H1 (cell line): ENCODE measurements around the gene GSKIP. TPM values are rescaled to one million over a fixed set of nuclear protein-coding genes. Genes with fewer than 3 reads are reported as not detected.

ENCODE experiments used
- CTCF ChIA-PET: fragments of 300-600 bp; sonication (Branson Sonifier 250); formaldehyde crosslinking; loops from one replicate; lab custom pipeline; 2021; ENCODE audit not compliant: partially characterized antibody; lab: Charles Lee
- POLR2A ChIA-PET: fragments of 300-600 bp; sonication (Branson Sonifier 250); formaldehyde crosslinking; loops from one replicate; lab custom pipeline; 2021; ENCODE audit warnings: inconsistent platforms; ENCODE audit not compliant: partially characterized antibody; lab: Charles Lee
- DNase-seq, 2 experiments: peaks; one replicate each; pipeline versions ENCODE4 v3.0.0 to v3.0.0-alpha.2; 2010 to 2022; ENCODE audit warnings: low spot score in 2 of 2, low read depth in 1 of 2, mixed read lengths in 1 of 2
- FAIRE-seq: peaks from 2 replicates; lab custom pipeline; 2011; peaks lifted over from hg19 to GRCh38; lab: Jason Lieb, UNC
- H2AFZ ChIP-seq: 2 replicates; pipeline ENCODE4 v1.8.1; 2012; ENCODE audit warnings: low read length, inconsistent platforms
- H2AK5ac ChIP-seq: 2 replicates; pipeline ENCODE4 v1.6.1; 2013; ENCODE audit warnings: low read depth, low read length
- H2BK120ac ChIP-seq: replicated peaks from 2 replicates; pipeline ENCODE3; 2013; ENCODE audit warnings: low read depth, low read length, inconsistent platforms
- H2BK12ac ChIP-seq: 2 replicates; pipeline ENCODE4 v1.6.1; 2013; ENCODE audit warnings: low read depth, low read length
- H2BK15ac ChIP-seq: 2 replicates; pipeline ENCODE4 v1.6.1; 2013; ENCODE audit warnings: low read length
- H2BK20ac ChIP-seq: 2 replicates; pipeline ENCODE4 v1.6.1; 2013; ENCODE audit warnings: low read length
- H2BK5ac ChIP-seq: 2 replicates; pipeline ENCODE4 v1.6.1; 2013; ENCODE audit warnings: low read depth, low read length
- H3K14ac ChIP-seq: 2 replicates; pipeline ENCODE4 v1.6.1; 2013; ENCODE audit warnings: inconsistent platforms; ENCODE audit not compliant: insufficient read length
- H3K18ac ChIP-seq: 2 replicates; pipeline ENCODE4 v1.6.1; 2013; ENCODE audit warnings: low read length; ENCODE audit errors: extremely low read depth
- H3K23ac ChIP-seq: 2 replicates; pipeline ENCODE4 v1.6.1; 2013; ENCODE audit warnings: inconsistent platforms; ENCODE audit not compliant: insufficient read length
- H3K23me2 ChIP-seq: 2 replicates; pipeline ENCODE4 v1.6.1; 2013; ENCODE audit warnings: low read depth, low read length
- H3K27ac ChIP-seq: 2 replicates; pipeline ENCODE4 v1.6.1; 2011; ENCODE audit warnings: low read depth, low read length, inconsistent platforms
- H3K27me3 ChIP-seq, 4 experiments: replicated peaks in 1 of 4; 1 replicate in 1 of 4; 2 replicates in 3 of 4; pipeline versions ENCODE4 v1.6.1 to v1.8.1; 2011 to 2013; ENCODE audit warnings: low read length in 3 of 4, mild to moderate bottlenecking in 3 of 4, inconsistent platforms in 2 of 4, mixed read lengths in 2 of 4, moderate library complexity in 1 of 4; ENCODE audit not compliant: control insufficient read depth in 3 of 4, insufficient read depth in 3 of 4; ENCODE audit errors: extremely low read depth in 1 of 4
- H3K36me3 ChIP-seq, 4 experiments: 2 replicates each; pipeline versions ENCODE4 v1.6.1 to v1.8.1; 2011 to 2013; ENCODE audit warnings: mild to moderate bottlenecking in 4 of 4, low read length in 3 of 4, moderate library complexity in 2 of 4, control low read depth in 1 of 4, inconsistent platforms in 1 of 4; ENCODE audit not compliant: insufficient read depth in 4 of 4, control insufficient read depth in 2 of 4
- H3K4ac ChIP-seq: replicated peaks from 2 replicates; pipeline ENCODE3; 2013; ENCODE audit warnings: low read length, low read depth, mixed read lengths, inconsistent platforms; ENCODE audit not compliant: insufficient read length
- H3K4me1 ChIP-seq, 4 experiments: replicated peaks in 1 of 4; 1 replicate in 1 of 4; 2 replicates in 3 of 4; pipeline versions ENCODE4 v1.6.1 to v1.8.1; 2011 to 2013; ENCODE audit warnings: low read length in 3 of 4, inconsistent platforms in 2 of 4, mixed read lengths in 1 of 4; ENCODE audit not compliant: insufficient read depth in 4 of 4, control insufficient read depth in 3 of 4
- H3K4me2 ChIP-seq, 2 experiments: 2 replicates each; pipeline versions ENCODE4 v1.6.1 to v1.8.1; 2011 to 2013; ENCODE audit warnings: low read depth in 2 of 2, low read length in 2 of 2, control low read depth in 1 of 2, inconsistent platforms in 1 of 2, mild to moderate bottlenecking in 1 of 2; ENCODE audit not compliant: insufficient read depth in 1 of 2
- H3K4me3 ChIP-seq, 4 experiments: fragments of 200-600, 300-600 bp in 1 of 4; sonication (generic), shearing (Covaris generic), sonication (Bioruptor Twin) in 1 of 4; 2 replicates each; pipeline versions ENCODE4 v1.5.1 to v1.8.1; 2011 to 2016; ENCODE audit warnings: low read length in 4 of 4, low read depth in 3 of 4, control low read depth in 2 of 4, inconsistent platforms in 2 of 4, mild to moderate bottlenecking in 2 of 4, mixed read lengths in 1 of 4, moderate library complexity in 1 of 4; ENCODE audit not compliant: insufficient read depth in 2 of 4; ENCODE audit errors: extremely low read depth in 1 of 4
- H3K56ac ChIP-seq: replicated peaks from 2 replicates; pipeline ENCODE3; 2013; ENCODE audit warnings: low read depth, mild to moderate bottlenecking, mixed read lengths, low read length, inconsistent platforms; ENCODE audit not compliant: insufficient read length
- H3K79me1 ChIP-seq: 2 replicates; pipeline ENCODE4 v1.6.1; 2013; ENCODE audit warnings: low read depth, low read length, control low read depth
- H3K79me2 ChIP-seq, 2 experiments: 2 replicates each; pipeline versions ENCODE4 v1.6.1 to v1.8.1; 2012 to 2013; ENCODE audit warnings: low read length in 2 of 2, mild to moderate bottlenecking in 2 of 2, inconsistent platforms in 1 of 2; ENCODE audit not compliant: insufficient read depth in 2 of 2, control insufficient read depth in 1 of 2
- H3K9ac ChIP-seq, 4 experiments: replicated peaks in 1 of 4; 1 replicate in 1 of 4; 2 replicates in 3 of 4; pipeline versions ENCODE4 v1.6.1 to v1.8.1; 2011 to 2013; ENCODE audit warnings: low read depth in 3 of 4, low read length in 3 of 4, control low read depth in 2 of 4, mild to moderate bottlenecking in 2 of 4, moderate library complexity in 2 of 4, inconsistent platforms in 1 of 4; ENCODE audit errors: extremely low read depth in 1 of 4
- H3K9me3 ChIP-seq, 2 experiments: 2 replicates each; pipeline versions ENCODE4 v1.6.1 to v1.8.1; 2012 to 2013; ENCODE audit warnings: mild to moderate bottlenecking in 2 of 2, moderate library complexity in 2 of 2, control low read depth in 1 of 2, inconsistent platforms in 1 of 2, low read depth in 1 of 2, low read length in 1 of 2, mixed read lengths in 1 of 2; ENCODE audit not compliant: insufficient read depth in 2 of 2
- H4K20me1 ChIP-seq, 2 experiments: replicated peaks in 1 of 2; 2 replicates each; pipeline versions ENCODE3 to v1.8.1; 2011 to 2013; ENCODE audit warnings: inconsistent platforms in 2 of 2, low read length in 2 of 2, mild to moderate bottlenecking in 1 of 2; ENCODE audit not compliant: insufficient read depth in 2 of 2, control insufficient read depth in 1 of 2
- H4K5ac ChIP-seq: 2 replicates; pipeline ENCODE4 v1.6.1; 2013; ENCODE audit warnings: low read length, low read depth, mixed read lengths, inconsistent platforms; ENCODE audit not compliant: insufficient read length
- H4K8ac ChIP-seq: 2 replicates; pipeline ENCODE4 v1.8.0; 2013; ENCODE audit warnings: mild to moderate bottlenecking, moderate library complexity, low read length, inconsistent platforms; ENCODE audit not compliant: insufficient read depth; ENCODE audit errors: extremely low read depth
- H4K91ac ChIP-seq: replicated peaks from 2 replicates; pipeline ENCODE3; 2013; ENCODE audit warnings: low read length, mixed read lengths, inconsistent platforms; ENCODE audit not compliant: insufficient read length
- BACH1 ChIP-seq: IDR thresholded peaks from 2 replicates; pipeline ENCODE4 v1.6.1; 2012; ENCODE audit warnings: low read length, improper control_type of control experiment
- KDM4A ChIP-seq: IDR thresholded peaks from one replicate; pipeline ENCODE4 v1.7.1; 2012; ENCODE audit warnings: low read depth, mild to moderate bottlenecking, moderate library complexity, low read length, inconsistent platforms; ENCODE audit not compliant: severe bottlenecking
- POU5F1 ChIP-seq: IDR thresholded peaks from 2 replicates; pipeline ENCODE4 v1.6.1; 2011; ENCODE audit warnings: low read depth, mild to moderate bottlenecking, low read length, moderate library complexity
- RAD21 ChIP-seq, 2 experiments: IDR thresholded peaks in 1 of 2; conservative IDR thresholded peaks in 1 of 2; 2 replicates each; pipeline ENCODE4 v1.6.1; 2011; ENCODE audit warnings: low read depth in 2 of 2, low read length in 2 of 2, improper control_type of control experiment in 1 of 2, inconsistent platforms in 1 of 2, mild to moderate bottlenecking in 1 of 2, moderate library complexity in 1 of 2
- WGBS, 2 experiments: shearing (Covaris generic) in 1 of 2; methylation state at CpG; one replicate each; pipeline versions ENCODE4 v1.1.6 to v1.1.7; 2013 to 2015; ENCODE audit warnings: low lambda C conversion rate in 2 of 2, mixed read lengths in 2 of 2, inconsistent platforms in 1 of 2, low coverage in 1 of 2, missing lambda C conversion rate in 1 of 2; ENCODE audit not compliant: insufficient replicate concordance in 2 of 2, insufficient coverage in 1 of 2, insufficient read length in 1 of 2; ENCODE audit errors: extremely low coverage in 1 of 2, missing lambda C conversion rate in 1 of 2; 5-methylcytosine and 5-hydroxymethylcytosine counted together
- polyA plus RNA-seq, 7 experiments: library from polyadenylated mRNA; depleted of rRNA in 3 of 7; stranded (reverse) in 5 of 7; unstranded in 2 of 7; fragments of >200 nt in 5 of 7; fragments of 200-250 nt in 2 of 7; gene quantifications; 1 replicate in 5 of 7; 2 replicates in 1 of 7; 4 replicates in 1 of 7; pipeline versions ENCODE4 v1.2.1 to v1.2.3, GENCODE V29; 2011 to 2013; ENCODE audit warnings: missing spikeins in 2 of 7, mixed read lengths in 2 of 7
- total RNA-seq: library from RNA; stranded (reverse); fragmentation: NEBNext Ultra II Directional; extraction: Animal tissue kit (Norgen Biotek cat#: 25700); gene quantifications from 2 replicates; pipeline ENCODE4 v1.2.1, GENCODE V29; 2021
- TF ChIP-seq, protein P1 (sequence below): IDR thresholded peaks from 2 replicates; pipeline ENCODE4 v1.6.1; 2011; ENCODE audit warnings: low read depth, mild to moderate bottlenecking, low read length; ENCODE audit not compliant: insufficient read depth
- TF ChIP-seq, protein P2 (sequence below): IDR thresholded peaks from 2 replicates; pipeline ENCODE4 v1.6.1; 2011; ENCODE audit warnings: low read length, improper control_type of control experiment

GSKIP gene
- total and polyA plus RNA-seq, 2 of the 8 experiments (the other 6 are each of a cell fraction or from before 2014, with no cell fraction given), result 20.3 to 37.1 TPM

DNA sequence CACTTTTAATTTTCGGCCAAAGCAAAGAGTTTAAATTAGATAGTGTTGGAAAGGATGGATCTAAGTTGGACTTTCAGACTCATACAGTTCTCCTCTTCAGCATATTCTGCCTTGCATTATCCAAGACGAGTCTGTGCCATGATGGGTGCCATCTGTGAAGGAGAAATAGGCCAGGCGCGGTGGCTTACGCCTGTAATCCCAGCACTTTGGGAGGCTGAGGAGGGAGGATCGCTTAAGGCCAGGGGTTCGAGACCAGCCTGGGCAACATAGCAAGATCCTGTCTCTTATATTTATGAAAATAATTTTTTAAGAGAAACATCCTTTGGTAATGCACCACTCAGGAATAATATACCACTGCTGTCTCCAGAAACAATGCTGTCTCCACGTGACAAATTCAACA lies 35.1 kb downstream of the GSKIP start:
- Histone ChIP-seq H2BK12ac (no peak overlapping the region), H3K4me1 (no peaks in the 10 kb centered on the region), H2BK20ac (no peak overlapping the region), H4K5ac (no peak overlapping the region), H3K18ac (no peak overlapping the region), H3K56ac (no peak overlapping the region), H3K23me2 (no peaks in the 10 kb centered on the region), H3K9ac (no peak overlapping the region), H3K27ac (no peak overlapping the region), H2AK5ac (no peak overlapping the region), H3K4me3 (no peak overlapping the region), H2BK120ac (no peak overlapping the region), H2BK15ac (no peak overlapping the region), H4K8ac (no peak overlapping the region), H3K79me2 (no peaks in the 10 kb centered on the region), H3K23ac (no peak overlapping the region), H3K36me3 (no peaks in the 10 kb centered on the region), H4K20me1 (no peaks in the 10 kb centered on the region), H4K91ac (no peak overlapping the region), H3K4me2 (no peak overlapping the region), H3K79me1 (no peaks in the 10 kb centered on the region), H3K27me3 (no peaks in the 10 kb centered on the region), H3K14ac (no peak overlapping the region), H3K4ac (no peak overlapping the region), H2BK5ac (no peak overlapping the region), H2AFZ (no peak overlapping the region), H3K9me3 (no peaks in the 10 kb centered on the region)
- peak in 1 of 2 experiments; percentile 6 for DNase-seq
- TF ChIP-seq RAD21 (IDR thresholded peaks at IDR 0.05 in 1 of 2, conservative IDR thresholded peaks at IDR 0.05 in 1 of 2; ENCODE audit: low read depth in 2 of 2, low read length in 2 of 2), result no peak
- TF ChIP-seq BACH1, result no peak
- TF ChIP-seq, protein P1, sequence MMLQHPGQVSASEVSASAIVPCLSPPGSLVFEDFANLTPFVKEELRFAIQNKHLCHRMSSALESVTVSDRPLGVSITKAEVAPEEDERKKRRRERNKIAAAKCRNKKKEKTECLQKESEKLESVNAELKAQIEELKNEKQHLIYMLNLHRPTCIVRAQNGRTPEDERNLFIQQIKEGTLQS, result no peak
- TF ChIP-seq KDM4A, result no peak
- TF ChIP-seq, protein P2, sequence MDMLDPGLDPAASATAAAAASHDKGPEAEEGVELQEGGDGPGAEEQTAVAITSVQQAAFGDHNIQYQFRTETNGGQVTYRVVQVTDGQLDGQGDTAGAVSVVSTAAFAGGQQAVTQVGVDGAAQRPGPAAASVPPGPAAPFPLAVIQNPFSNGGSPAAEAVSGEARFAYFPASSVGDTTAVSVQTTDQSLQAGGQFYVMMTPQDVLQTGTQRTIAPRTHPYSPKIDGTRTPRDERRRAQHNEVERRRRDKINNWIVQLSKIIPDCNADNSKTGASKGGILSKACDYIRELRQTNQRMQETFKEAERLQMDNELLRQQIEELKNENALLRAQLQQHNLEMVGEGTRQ, result no peak
- TF ChIP-seq POU5F1, result no peak
- POLR2A ChIA-PET, result no interaction called here
- CTCF ChIA-PET, result no interaction called here
- FAIRE-seq, result no peak
- 91% methylated on average over 8 of the region's 8 CpGs; no CpG with 5 or more reads in 1 of the 2 experiments for WGBS, 2 experiments
